SH-SY5Y (cell line): ENCODE measurements around the gene RNASE1.

Experiments
- GATA2 ChIP-seq: IDR thresholded peaks from 2 replicates; pipeline ENCODE4 v1.6.1; 2011; ENCODE audit warnings: mild to moderate bottlenecking, low read depth, low read length
- GATA3 ChIP-seq: IDR thresholded peaks from 2 replicates; pipeline ENCODE4 v1.6.1; 2011; ENCODE audit warnings: low read depth, mild to moderate bottlenecking, low read length, moderate library complexity

- TF ChIP-seq GATA2 (no peak), GATA3 (no peak)
Measured at GRCh38 chr14:20797164-20797563, 5.5 kb downstream of the RNASE1 start.
